ENCODE results near the gene BPIFB6.

Gene BPIFB6

GRCh38 chr20:33031531-33031930, at the start of gene BPIFB6:
TSS of gene BPIFB6 (plus strand) at chr20:33031648. CDS start at chr20:33031648, 0 bp downstream.
- no peak for DNase-seq

GRCh38 chr20:32982617-32983458, 48.6 kb upstream of the BPIFB6 start:
- peak; percentile 19 for DNase-seq

- no peak for DNase-seq
Observed at GRCh38 chr20:32983459-32984112, 47.9 kb upstream of the BPIFB6 start.

GRCh38 chr20:32984196-32984595, 47.3 kb upstream of the BPIFB6 start:
- no peak for DNase-seq

- DNase-seq = no peak
Observed at GRCh38 chr20:32984631-32985354, 46.7 kb upstream of the BPIFB6 start.

GRCh38 chr20:32985596-32985995, 45.9 kb upstream of the BPIFB6 start:
- DNase-seq = no peak

- no peak for DNase-seq
Observed at GRCh38 chr20:32986331-32986966, 45.0 kb upstream of the BPIFB6 start.

GRCh38 chr20:32987044-32987825, 44.2 kb upstream of the BPIFB6 start:
- no peak for DNase-seq

GRCh38 chr20:32988008-32988407, 43.4 kb upstream of the BPIFB6 start:
- no peak for DNase-seq

GRCh38 chr20:32989507-32990283, 41.8 kb upstream of the BPIFB6 start:
- DNase-seq = no peak

GRCh38 chr20:32990426-32990825, 41.0 kb upstream of the BPIFB6 start:
- no peak for DNase-seq

- no peak for DNase-seq
Observed at GRCh38 chr20:32991383-32991782, 40.1 kb upstream of the BPIFB6 start.

- no peak for DNase-seq
Observed at GRCh38 chr20:32991792-32992641, 39.4 kb upstream of the BPIFB6 start.

- no peak for DNase-seq
Observed at GRCh38 chr20:32993496-32994050, 37.9 kb upstream of the BPIFB6 start.

GRCh38 chr20:32995802-32996201, 35.6 kb upstream of the BPIFB6 start:
- no peak for DNase-seq

GRCh38 chr20:32997431-32997830, 34.0 kb upstream of the BPIFB6 start:
- no peak for DNase-seq

GRCh38 chr20:32999603-33000250, 31.7 kb upstream of the BPIFB6 start:
- DNase-seq = no peak

GRCh38 chr20:33000802-33001466, 30.5 kb upstream of the BPIFB6 start:
- DNase-seq = no peak
